OCI-LY7 (cell line): Measurements from ENCODE around the gene RNU7-1.

Experiments used
- EZH2phosphoT487 ChIP-seq: fragments of 200-600 bp; sonication (generic); IDR thresholded peaks from 2 replicates; pipeline ENCODE4 v1.6.1; 2018; ENCODE audit warnings: low read depth, borderline replicate concordance, mild to moderate bottlenecking, mixed run types, antibody characterized with exemption, low read length, moderate library complexity, mixed read lengths
- TF ChIP-seq, protein P1 (sequence below): fragments of 200-600 bp; sonication (generic); conservative IDR thresholded peaks from 2 replicates; pipeline ENCODE4 v1.5.1; 2014; ENCODE audit warnings: mild to moderate bottlenecking, antibody characterized with exemption, low read length, moderate library complexity, mixed read lengths

GRCh38 chr12:6917491-6918231 lies 26.0 kb upstream of the RNU7-1 start:
- TF ChIP-seq, protein P1, sequence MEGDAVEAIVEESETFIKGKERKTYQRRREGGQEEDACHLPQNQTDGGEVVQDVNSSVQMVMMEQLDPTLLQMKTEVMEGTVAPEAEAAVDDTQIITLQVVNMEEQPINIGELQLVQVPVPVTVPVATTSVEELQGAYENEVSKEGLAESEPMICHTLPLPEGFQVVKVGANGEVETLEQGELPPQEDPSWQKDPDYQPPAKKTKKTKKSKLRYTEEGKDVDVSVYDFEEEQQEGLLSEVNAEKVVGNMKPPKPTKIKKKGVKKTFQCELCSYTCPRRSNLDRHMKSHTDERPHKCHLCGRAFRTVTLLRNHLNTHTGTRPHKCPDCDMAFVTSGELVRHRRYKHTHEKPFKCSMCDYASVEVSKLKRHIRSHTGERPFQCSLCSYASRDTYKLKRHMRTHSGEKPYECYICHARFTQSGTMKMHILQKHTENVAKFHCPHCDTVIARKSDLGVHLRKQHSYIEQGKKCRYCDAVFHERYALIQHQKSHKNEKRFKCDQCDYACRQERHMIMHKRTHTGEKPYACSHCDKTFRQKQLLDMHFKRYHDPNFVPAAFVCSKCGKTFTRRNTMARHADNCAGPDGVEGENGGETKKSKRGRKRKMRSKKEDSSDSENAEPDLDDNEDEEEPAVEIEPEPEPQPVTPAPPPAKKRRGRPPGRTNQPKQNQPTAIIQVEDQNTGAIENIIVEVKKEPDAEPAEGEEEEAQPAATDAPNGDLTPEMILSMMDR = no peak
- no peak for TF ChIP-seq EZH2phosphoT487
